Measurements from ENCODE around the gene FCN3.
"Not testable (repeated sequence)": the region's sequence is repeated elsewhere in the genome, so short reads cannot be mapped to it uniquely, and the experiment has no call there.

Gene FCN3

GRCh38 chr1:27393641-27394281 is 19.1 kb upstream of the FCN3 start:
- TF ChIP-seq CTCF (IDR thresholded peaks at IDR 0.05; ENCODE audit: unreplicated experiment in 3 of 3), result no peak
- Mint-ChIP-seq H3K27me3 (ENCODE audit: low read depth) (peaks cover 9% of the 10 kb centered on the region), H3K9me3 (no peaks in the 10 kb centered on the region), H3K27ac (no peak overlapping the region), H3K4me3 (peak overlapping the region; percentile 78 to 81 (median 80)), H3K36me3 (ENCODE audit: low read depth) (no peaks in the 10 kb centered on the region), H3K4me1 (peaks cover 26% of the 10 kb centered on the region)

GRCh38 chr1:27392778-27393635 is 18.4 kb upstream of the FCN3 start:
- no peaks in the 10 kb centered on the region for H3K36me3 Mint-ChIP-seq (ENCODE audit: low read depth)
- peaks cover 26% of the 10 kb centered on the region for H3K4me1 Mint-ChIP-seq
- H3K27ac Mint-ChIP-seq, result no peak overlapping the region
- TF ChIP-seq CTCF (IDR thresholded peaks at IDR 0.05; ENCODE audit: unreplicated experiment in 3 of 3), result no peak
- H3K9me3 Mint-ChIP-seq, result no peaks in the 10 kb centered on the region
- H3K4me3 Mint-ChIP-seq, result peak overlapping the region; percentile 78 to 81 (median 80)
- H3K27me3 Mint-ChIP-seq (ENCODE audit: low read depth), result peaks cover 13% of the 10 kb centered on the region

GRCh38 chr1:27392096-27392777 is 17.6 kb upstream of the FCN3 start, which contains the start of gene GPR3:
Gene GPR3, plus strand, starts transcription at chr1:27392622. Its CDS starts 1,177 bp downstream, at chr1:27393799.
- Mint-ChIP-seq H3K27me3 (ENCODE audit: low read depth) (peaks cover 13% of the 10 kb centered on the region), H3K36me3 (ENCODE audit: low read depth) (no peaks in the 10 kb centered on the region), H3K9me3 (no peaks in the 10 kb centered on the region), H3K4me1 (peaks cover 23% of the 10 kb centered on the region), H3K4me3 (peak within 1 kb of the TSS; percentile 82 to 83 (median 82)), H3K27ac (peak within 1 kb of the TSS; percentile 8 to 70 (median 47))
- TF ChIP-seq CTCF (IDR thresholded peaks at IDR 0.05; ENCODE audit: unreplicated experiment in 3 of 3), result peak; percentile 31 to 61 (median 51)

- H3K4me1 Mint-ChIP-seq, result peaks cover 18% of the 10 kb centered on the region
- TF ChIP-seq CTCF (IDR thresholded peaks at IDR 0.05; ENCODE audit: unreplicated experiment in 3 of 3), result no peak
- peaks cover 16% of the 10 kb centered on the region for H3K27me3 Mint-ChIP-seq (ENCODE audit: low read depth)
- no peaks in the 10 kb centered on the region for H3K9me3 Mint-ChIP-seq
- no peaks in the 10 kb centered on the region for H3K36me3 Mint-ChIP-seq (ENCODE audit: low read depth)
- peak overlapping the region; percentile 82 to 83 (median 82) for H3K4me3 Mint-ChIP-seq
- peak overlapping the region in 2 of 3 experiments; percentile 8 to 47 for H3K27ac Mint-ChIP-seq
Measured at GRCh38 chr1:27391511-27392095, 17.0 kb upstream of the FCN3 start.

GRCh38 chr1:27388337-27389005 is 13.8 kb upstream of the FCN3 start:
- Mint-ChIP-seq H3K4me3 (peak overlapping the region in 1 of 3 experiments; percentile 48), H3K27ac (peak overlapping the region in 2 of 3 experiments; percentile 33 to 45), H3K9me3 (no peaks in the 10 kb centered on the region), H3K36me3 (ENCODE audit: low read depth) (no peaks in the 10 kb centered on the region), H3K4me1 (peaks cover 18% of the 10 kb centered on the region), H3K27me3 (ENCODE audit: low read depth) (peaks cover 29% of the 10 kb centered on the region)
- TF ChIP-seq CTCF (IDR thresholded peaks at IDR 0.05; ENCODE audit: unreplicated experiment in 3 of 3), result peak; percentile 79 to 84 (median 80)

- not testable (repeated sequence) for H3K9me3 Mint-ChIP-seq; H3K4me3 Mint-ChIP-seq; H3K36me3 Mint-ChIP-seq (ENCODE audit: low read depth); H3K27ac Mint-ChIP-seq
- Mint-ChIP-seq H3K4me1 (peaks cover 20% of the 10 kb centered on the region), H3K27me3 (ENCODE audit: low read depth) (peaks cover 41% of the 10 kb centered on the region)
Measured at GRCh38 chr1:27384797-27385196, 10.2 kb upstream of the FCN3 start.

Measured in nephron (organoid).